HG03039 (cell line): ENCODE measurements around the gene TNRC6C.

ENCODE experiments used
- ATAC-seq: cut with Tn5 transposase; IDR thresholded peaks from one replicate; pipeline ENCODE4 v1.9.1; 2021; ENCODE audit warnings: mild to moderate bottlenecking, moderate library complexity; ENCODE audit not compliant: unreplicated experiment

Gene TNRC6C

GRCh38 chr17:77957857-77958715, at the start of gene TNRC6C:
Gene TNRC6C, plus strand, starts transcription at chr17:77958703. Its CDS starts 45,504 bp downstream, at chr17:78004207.
- peak; percentile 73 for ATAC-seq

DNA sequence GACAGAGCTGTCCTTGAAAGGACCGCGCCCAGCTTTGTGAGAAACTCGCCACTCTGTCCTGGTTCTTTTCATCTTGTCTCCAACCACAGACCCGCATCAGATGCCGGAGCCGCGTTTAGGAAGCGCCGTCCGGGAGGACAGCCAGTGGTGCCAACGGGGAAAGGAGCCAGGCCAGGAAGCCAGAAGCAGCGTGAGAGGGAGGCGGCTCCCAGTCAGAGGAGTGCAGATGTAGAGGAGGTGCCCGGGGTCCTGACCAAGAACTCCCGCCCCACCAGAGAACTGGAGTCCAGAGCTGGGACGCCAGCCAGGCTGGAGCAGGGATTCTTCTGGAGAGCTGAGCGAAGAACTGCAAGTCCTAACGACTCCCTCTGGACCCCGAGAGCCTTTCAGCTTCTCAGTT, 49.3 kb upstream of the TNRC6C start:
- no peak for ATAC-seq

DNA sequence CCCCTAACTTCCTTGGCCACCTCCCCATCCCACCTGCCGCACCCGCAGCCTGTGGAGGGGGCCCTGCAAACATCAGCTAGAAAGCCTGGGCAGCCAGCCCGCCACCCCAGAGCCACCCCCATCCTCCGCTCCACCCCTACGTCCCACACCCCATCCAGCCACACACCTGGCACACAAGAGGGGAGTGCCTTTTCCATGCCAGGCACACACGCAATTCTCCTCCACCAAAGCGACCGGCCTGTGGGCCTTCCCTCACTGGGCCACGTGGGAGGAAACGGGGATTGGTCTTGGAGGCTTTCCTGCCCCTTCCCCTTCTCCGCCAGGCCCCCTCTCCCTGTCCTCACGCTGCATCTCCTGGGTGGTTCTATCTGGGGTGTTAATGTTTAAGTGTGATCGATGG, 48.7 kb upstream of the TNRC6C start:
- no peak for ATAC-seq

- ATAC-seq: no peak
Observed at GRCh38 chr17:77914385-77915254, 43.9 kb upstream of the TNRC6C start.

DNA sequence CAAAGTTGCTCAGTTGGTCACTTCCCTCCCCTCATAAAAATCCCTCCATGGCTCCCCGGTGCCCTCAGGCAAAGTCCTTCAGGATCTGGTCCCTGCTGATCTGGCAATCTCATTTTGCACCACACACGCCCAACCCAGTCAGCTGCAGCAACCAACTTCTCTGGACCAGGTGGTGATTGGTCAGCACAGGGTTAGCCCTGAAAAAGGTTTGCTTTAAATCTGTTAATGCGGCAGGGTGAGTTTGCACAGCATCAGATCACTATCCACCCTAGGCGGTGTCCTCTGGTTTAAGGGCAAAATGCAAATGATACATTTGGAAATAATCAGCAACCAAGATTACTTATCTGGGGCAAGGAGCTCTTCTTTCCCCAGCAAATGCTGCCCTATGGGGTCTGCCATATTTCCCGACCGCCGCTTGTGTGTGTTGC, 42.9 kb upstream of the TNRC6C start:
- ATAC-seq: no peak

DNA sequence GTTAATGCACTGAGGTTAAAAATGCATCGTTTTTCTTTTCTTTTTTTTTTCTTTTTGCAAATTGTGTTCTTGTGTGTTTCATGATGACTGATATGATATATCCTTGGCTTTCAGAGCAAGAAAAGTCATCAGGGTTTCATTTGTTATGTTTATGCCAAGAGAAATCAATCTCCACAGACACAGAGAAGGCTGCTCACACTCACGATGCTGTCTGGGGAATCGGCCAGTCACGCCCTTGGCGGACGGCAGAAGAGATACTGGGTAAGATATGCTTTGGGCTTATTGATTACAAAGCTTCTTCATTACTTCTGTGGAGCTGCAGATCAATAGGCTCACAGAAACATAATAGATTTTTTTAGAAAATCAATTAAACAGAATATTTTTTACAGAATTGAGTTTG, 42.2 kb upstream of the TNRC6C start:
- ATAC-seq: no peak

DNA sequence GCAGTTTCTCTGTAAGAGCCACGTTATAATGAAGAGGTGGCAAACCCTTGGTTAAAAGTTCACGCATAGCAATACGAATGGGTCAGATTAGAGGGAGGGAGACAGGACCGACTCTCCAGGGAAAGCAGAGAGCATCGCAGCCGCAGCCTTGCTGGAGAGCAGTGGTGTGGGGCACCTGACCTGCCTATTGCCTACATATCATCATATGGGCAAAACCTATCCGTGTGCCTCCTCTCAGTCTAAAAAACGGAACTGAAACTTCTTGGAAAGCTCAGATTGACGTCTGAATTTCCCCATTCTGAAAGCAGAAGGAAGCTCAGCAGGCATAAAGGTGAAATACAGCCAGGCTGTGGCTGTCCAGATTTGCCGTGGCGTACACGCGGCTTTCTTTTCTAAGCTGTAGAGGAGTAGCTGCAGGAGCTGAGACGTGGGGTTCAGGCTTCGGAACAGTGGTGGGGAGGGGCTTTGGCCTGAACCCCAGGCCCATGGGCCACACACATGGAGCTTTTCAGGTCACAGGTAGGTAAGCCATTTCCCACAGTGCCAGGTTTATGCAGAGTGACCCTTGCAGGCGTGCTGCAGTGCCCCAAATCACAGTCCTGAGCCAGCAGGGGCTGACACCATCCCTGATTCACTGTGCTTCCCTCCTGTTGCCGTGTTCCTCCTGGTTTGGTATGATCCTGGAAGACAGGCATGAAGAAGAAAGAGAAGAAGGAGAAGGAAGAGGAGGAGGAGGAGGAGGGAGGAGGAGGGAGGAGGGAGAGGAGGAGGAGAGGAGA, 41.6 kb upstream of the TNRC6C start:
- no peak for ATAC-seq

GRCh38 chr17:77919276-77919675, 39.2 kb upstream of the TNRC6C start:
- ATAC-seq: no peak

GRCh38 chr17:77923135-77923534, 35.4 kb upstream of the TNRC6C start:
- ATAC-seq: no peak

DNA sequence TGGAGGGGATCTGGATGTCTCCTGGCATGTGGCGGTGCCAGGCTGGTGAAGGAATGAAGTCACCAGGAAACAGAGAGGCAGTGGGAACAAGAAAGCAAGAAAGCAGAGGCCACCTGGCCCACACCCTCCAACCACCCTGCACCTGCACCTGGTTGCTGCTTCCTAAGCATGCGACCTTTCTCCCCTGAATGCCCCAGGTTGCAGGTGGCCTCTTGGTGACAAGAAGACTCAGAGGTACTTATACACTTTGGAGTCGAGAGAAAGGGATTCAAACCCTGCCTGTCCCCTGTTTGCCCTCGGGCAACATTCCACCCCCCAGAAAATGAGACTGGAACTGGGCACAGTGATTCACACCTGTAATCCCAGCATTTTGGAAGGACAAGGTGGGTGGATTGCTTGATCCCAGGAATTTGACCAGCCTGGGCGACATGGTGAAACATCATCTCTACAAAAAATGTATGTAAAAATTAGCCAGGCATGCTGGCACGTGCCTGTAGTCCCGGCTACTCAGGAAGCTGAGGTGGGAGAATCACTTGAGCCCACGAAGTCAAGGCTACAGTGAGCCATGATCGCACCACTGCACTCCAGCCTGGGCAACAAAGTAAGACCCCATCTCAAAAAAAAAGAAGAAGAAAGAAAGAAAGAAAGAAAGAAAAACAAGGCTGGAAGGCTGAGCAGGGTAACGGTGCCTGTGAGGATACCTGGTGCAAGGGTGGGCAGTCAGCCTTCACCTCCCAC, 34.6 kb upstream of the TNRC6C start:
- no peak for ATAC-seq

GRCh38 chr17:77924757-77925336, 33.7 kb upstream of the TNRC6C start:
- ATAC-seq: no peak

- no peak for ATAC-seq
Observed at GRCh38 chr17:77925831-77926543, 32.5 kb upstream of the TNRC6C start.

DNA sequence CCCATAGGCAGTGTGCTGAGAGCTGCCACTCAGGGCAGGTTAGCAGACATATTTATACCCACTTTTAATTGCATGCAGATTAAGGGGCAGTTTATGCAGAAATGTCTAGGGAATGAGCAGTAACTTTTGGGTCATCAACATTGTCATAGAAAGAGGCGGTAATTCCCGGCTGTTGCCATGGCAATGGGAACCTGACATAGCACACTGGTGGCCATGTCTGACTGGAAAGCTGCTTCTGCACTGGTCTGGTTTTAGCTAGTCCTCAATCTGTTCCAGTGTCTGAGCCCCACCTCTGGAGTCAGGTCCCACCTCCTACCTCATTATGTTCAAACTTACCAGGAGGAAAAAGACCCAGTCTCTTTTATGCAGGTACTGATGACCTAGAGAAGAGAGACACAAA, 31.5 kb upstream of the TNRC6C start:
- no peak for ATAC-seq

- ATAC-seq: no peak
Observed at GRCh38 chr17:77927777-77928518, 30.6 kb upstream of the TNRC6C start.

GRCh38 chr17:77928519-77929179, 29.9 kb upstream of the TNRC6C start:
- ATAC-seq: no peak

DNA sequence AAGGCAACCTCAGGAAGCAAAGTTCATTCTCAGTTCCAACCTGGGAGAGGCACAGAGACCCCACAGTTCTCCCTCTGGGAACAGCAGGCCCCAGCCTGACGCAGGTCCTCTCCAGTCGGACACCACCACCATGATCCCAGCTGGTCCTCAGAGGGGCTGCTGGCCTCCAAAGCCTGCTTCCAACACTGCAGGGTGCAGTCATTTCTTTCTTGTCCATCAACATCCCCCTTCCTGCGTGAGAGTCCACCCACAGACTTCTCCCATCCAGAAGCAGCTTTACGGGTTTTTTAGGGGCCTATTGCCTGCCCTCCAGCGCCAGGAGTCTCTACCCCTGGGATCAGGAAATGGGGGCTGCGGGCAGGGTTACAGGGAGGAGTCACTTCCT, 29.3 kb upstream of the TNRC6C start:
- no peak for ATAC-seq

- ATAC-seq: no peak
Observed at GRCh38 chr17:77929871-77930436, 28.5 kb upstream of the TNRC6C start.
